NK-92 (cell line): ENCODE results near the gene KLHL1.

Experiments used
- DNase-seq: peaks from one replicate; lab custom pipeline; 2025; ENCODE audit not compliant: unreplicated experiment; lab: John Stamatoyannopoulos, UW

Gene KLHL1

DNA sequence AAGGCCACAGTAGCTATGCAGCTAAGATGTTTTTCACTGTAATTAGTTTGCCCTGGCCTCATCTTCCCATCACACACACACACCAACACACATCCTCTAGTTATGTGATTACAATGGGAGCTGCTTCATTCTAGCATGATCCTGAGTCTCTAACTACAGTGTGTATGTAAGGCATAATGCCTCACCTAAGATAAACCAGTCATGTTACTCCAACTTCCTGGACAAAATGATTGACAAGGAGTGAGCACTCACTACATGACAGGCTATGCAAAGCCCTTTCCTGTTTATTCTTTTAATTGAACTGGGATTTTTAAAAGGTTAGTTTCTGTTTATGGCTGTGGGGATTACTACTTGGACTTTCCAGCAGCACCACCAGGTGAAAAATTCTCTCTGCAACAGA lies 401.4 kb downstream of the KLHL1 start:
- no peak for DNase-seq

DNA sequence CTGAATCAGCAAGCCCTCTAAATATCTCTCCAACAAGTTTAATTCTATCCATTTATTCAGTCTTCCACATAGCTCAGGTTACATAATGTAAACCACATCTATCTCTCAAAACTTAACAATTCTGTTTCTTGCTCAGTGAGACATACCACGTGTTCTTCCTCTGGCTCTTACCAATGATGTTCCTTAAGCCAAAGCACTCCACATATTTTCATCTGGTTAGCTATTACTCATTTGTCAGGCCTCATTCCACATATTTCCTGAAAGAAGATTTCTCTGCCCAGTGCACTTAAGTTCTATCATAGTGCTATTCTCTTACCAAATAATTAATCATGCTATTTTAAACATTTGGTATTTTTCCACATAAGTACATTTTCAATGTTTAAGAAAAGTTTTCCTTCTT lies 403.9 kb downstream of the KLHL1 start:
- DNase-seq = no peak

DNA sequence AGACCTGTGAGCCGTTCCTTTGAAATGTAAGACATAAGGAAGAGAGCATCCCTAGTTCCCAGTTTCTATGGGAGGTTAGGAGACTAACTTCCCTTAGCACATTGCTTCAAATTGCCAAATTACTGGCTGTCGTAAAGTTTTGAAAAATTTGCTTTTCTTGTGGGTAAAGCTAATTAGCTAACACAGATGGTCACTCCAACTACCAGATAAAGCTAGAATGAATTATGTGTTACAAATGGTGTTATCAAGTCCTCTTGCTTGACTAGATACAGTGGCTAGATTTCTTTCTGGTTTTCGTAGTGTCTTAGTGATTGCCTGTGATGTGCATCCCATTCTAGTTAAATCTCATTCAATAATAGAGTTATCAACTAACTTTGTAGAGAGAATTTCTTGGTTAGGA lies 417.3 kb downstream of the KLHL1 start:
- DNase-seq = no peak

DNA sequence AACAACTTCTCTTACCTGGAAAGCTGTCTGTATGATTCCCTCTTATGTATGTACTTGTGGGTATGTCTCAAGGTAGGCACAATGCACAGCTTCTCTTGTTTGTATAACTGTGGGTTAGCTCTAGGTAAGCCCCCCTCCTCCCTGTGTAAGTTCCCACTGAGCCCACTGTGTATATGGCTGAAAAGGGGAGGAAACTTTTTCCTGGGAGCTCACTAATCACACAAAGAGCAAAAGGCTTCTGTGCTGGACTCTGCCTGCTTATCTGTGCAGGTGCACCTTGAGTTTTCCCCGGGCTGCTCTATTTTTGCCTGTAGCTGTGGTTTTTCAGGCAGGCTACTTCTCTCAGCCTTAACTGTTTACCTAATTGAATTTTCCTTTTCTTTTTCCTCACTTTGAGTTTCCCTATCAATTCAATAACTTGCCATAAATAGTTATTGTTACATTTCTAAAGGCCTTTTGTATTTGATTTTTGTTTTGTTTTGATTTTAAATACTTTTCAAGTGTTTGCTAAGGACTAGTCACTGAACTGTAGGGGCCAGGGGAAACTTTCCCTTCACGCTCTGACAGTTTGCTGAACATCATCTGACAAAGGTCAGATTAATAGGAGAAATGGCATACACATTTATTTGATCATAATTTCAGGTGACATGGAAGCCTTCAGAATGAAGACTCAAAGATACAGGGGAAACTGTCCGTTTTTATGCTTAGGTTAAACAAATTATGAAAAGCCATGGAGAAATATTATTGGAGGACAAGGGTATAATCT lies 424.1 kb downstream of the KLHL1 start:
- no peak for DNase-seq

DNA sequence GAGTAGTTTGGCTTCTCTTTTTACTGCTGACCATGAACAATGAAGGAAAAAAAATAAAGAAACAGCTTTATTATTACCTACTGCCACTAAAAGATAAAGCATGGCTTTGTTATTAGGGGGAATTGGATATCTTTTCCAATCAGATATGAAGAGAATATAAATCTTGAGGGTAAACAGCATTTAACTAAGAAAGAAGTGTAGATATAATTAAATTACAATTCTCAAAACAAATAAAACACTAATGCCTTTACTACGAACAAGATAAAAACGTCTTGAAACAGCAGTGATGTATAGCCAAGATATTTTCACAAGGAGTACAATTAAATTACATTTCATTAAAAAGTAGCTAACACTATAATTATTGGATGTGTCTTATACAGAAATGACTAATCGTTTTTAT lies 426.5 kb downstream of the KLHL1 start:
- no peak for DNase-seq

DNA sequence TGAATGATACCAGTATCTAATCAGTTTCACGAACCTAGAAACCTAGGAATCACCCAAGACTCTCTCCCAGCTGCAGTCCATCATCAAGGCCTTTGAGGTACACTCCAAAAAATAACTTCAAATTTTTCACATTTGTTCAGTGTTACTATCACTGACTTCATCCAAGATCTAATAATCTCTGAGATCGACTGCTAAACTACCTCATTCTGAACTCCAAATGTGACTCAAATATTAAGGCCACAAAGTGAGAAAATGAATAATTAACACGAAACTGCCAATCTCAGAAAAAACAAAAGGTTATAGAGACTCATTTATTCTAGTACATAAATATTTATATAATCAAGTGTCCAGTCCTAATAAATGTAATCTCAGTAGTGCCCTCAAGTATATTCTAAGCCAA lies 430.9 kb downstream of the KLHL1 start:
- no peak for DNase-seq

GRCh38 chr13:69676286-69676685 lies 432.0 kb downstream of the KLHL1 start:
- no peak for DNase-seq

GRCh38 chr13:69660155-69660554 lies 448.1 kb downstream of the KLHL1 start:
- no peak for DNase-seq

DNA sequence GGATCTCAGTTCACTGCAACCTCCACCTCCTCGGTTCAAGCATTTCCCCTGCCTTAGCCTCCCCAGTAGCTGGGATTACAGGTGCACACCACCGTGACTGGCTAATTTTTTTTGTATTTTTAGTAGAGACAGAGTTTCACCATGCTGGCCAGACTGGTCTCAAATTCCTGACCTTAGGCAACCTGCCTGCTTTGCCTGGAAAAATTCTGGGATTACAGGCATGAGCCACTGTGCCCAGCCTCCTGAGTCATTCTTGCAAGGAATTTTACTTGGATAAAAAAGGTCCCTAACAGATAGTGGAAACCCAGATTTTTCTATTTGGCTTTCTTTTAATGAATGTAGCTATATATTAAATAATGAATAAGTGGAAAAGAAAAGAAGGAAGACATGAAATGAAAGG lies 450.6 kb downstream of the KLHL1 start:
- DNase-seq = no peak

DNA sequence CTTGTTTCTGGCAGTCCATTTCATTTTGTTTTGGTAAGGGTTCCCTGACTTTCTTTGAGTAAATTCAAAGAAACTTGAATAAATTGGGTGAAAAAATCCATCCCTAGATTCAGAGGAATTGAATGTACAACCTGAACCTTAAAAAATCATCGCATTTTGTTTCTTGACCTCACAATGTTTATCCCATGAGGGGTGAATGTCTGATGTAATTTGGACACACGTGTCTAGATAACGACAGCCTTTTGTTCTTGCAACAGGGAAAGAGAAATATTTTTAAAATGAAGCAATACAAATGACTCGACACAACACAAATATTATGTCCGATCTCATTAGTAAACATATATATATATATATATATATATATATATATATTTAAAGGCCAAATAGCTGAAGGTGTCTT lies 453.9 kb downstream of the KLHL1 start:
- DNase-seq = no peak
